Measurements from ENCODE around the gene CCER1.

CCER1 gene

GRCh38 chr12:90977224-90977623 is 22.2 kb upstream of the CCER1 start:
- no peak for DNase-seq
- TF ChIP-seq EZH2 (IDR thresholded peaks at IDR 0.05; ENCODE audit: borderline replicate concordance, low read depth, low read length, severe bottlenecking), result no peak
- TF ChIP-seq CTCF (IDR thresholded peaks at IDR 0.05; ENCODE audit: borderline replicate concordance, extremely low read depth, low read length, poor library complexity, severe bottlenecking), result no peak
- Histone ChIP-seq H3K27ac (ENCODE audit: low read length) (no peak overlapping the region), H3K4me2 (ENCODE audit: insufficient read depth, low read length) (no peak overlapping the region), H3K79me2 (ENCODE audit: insufficient read depth, low read length) (no peaks in the 10 kb centered on the region), H4K20me1 (ENCODE audit: insufficient read depth, low read length) (no peaks in the 10 kb centered on the region), H3K9me3 (ENCODE audit: insufficient read depth, low read length, severe bottlenecking) (no peaks in the 10 kb centered on the region), H3K9ac (ENCODE audit: low read depth, low read length) (no peak overlapping the region), H2AFZ (ENCODE audit: low read depth, low read length) (no peak overlapping the region), H3K4me1 (ENCODE audit: insufficient read depth, low read length) (no peaks in the 10 kb centered on the region), H3K27me3 (ENCODE audit: insufficient read depth, low read length, poor library complexity) (no peaks in the 10 kb centered on the region), H3K36me3 (ENCODE audit: insufficient read depth, low read length) (no peaks in the 10 kb centered on the region), H3K4me3 (ENCODE audit: low read depth in 1 of 2, low read length in 2 of 2) (no peak overlapping the region)
- ATAC-seq (ENCODE audit: insufficient read depth, low read depth), result no peak

- H3K79me2 ChIP-seq (ENCODE audit: insufficient read depth, low read length), result no peaks in the 10 kb centered on the region
- no peak overlapping the region for H3K4me3 ChIP-seq (ENCODE audit: low read depth in 1 of 2, low read length in 2 of 2)
- no peaks in the 10 kb centered on the region for H3K4me1 ChIP-seq (ENCODE audit: insufficient read depth, low read length)
- H3K9me3 ChIP-seq (ENCODE audit: insufficient read depth, low read length, severe bottlenecking), result no peaks in the 10 kb centered on the region
- H3K27me3 ChIP-seq (ENCODE audit: insufficient read depth, low read length, poor library complexity), result peaks cover 3% of the 10 kb centered on the region
- H3K9ac ChIP-seq (ENCODE audit: low read depth, low read length), result no peak overlapping the region
- H3K4me2 ChIP-seq (ENCODE audit: insufficient read depth, low read length), result no peak overlapping the region
- ATAC-seq (ENCODE audit: insufficient read depth, low read depth) (no peak), DNase-seq (no peak)
- H4K20me1 ChIP-seq (ENCODE audit: insufficient read depth, low read length), result no peaks in the 10 kb centered on the region
- H3K27ac ChIP-seq (ENCODE audit: low read length), result no peak overlapping the region
- TF ChIP-seq CTCF (IDR thresholded peaks at IDR 0.05; ENCODE audit: borderline replicate concordance, extremely low read depth, low read length, poor library complexity, severe bottlenecking) (no peak), EZH2 (IDR thresholded peaks at IDR 0.05; ENCODE audit: borderline replicate concordance, low read depth, low read length, severe bottlenecking) (no peak)
- no peak overlapping the region for H2AFZ ChIP-seq (ENCODE audit: low read depth, low read length)
- H3K36me3 ChIP-seq (ENCODE audit: insufficient read depth, low read length), result no peaks in the 10 kb centered on the region
Measured at GRCh38 chr12:90974286-90974685, 19.3 kb upstream of the CCER1 start.

- no peak for DNase-seq
- no peak for TF ChIP-seq CTCF (IDR thresholded peaks at IDR 0.05; ENCODE audit: borderline replicate concordance, extremely low read depth, low read length, poor library complexity, severe bottlenecking)
- TF ChIP-seq EZH2 (IDR thresholded peaks at IDR 0.05; ENCODE audit: borderline replicate concordance, low read depth, low read length, severe bottlenecking), result no peak
- Histone ChIP-seq H3K4me2 (ENCODE audit: insufficient read depth, low read length) (no peak overlapping the region), H3K4me3 (ENCODE audit: low read depth in 1 of 2, low read length in 2 of 2) (no peak overlapping the region), H3K36me3 (ENCODE audit: insufficient read depth, low read length) (no peaks in the 10 kb centered on the region), H3K79me2 (ENCODE audit: insufficient read depth, low read length) (no peaks in the 10 kb centered on the region), H3K27me3 (ENCODE audit: insufficient read depth, low read length, poor library complexity) (peaks cover 3% of the 10 kb centered on the region), H4K20me1 (ENCODE audit: insufficient read depth, low read length) (no peaks in the 10 kb centered on the region), H2AFZ (ENCODE audit: low read depth, low read length) (no peak overlapping the region), H3K27ac (ENCODE audit: low read length) (no peak overlapping the region), H3K4me1 (ENCODE audit: insufficient read depth, low read length) (no peaks in the 10 kb centered on the region), H3K9me3 (ENCODE audit: insufficient read depth, low read length, severe bottlenecking) (no peaks in the 10 kb centered on the region), H3K9ac (ENCODE audit: low read depth, low read length) (no peak overlapping the region)
- no peak for ATAC-seq (ENCODE audit: insufficient read depth, low read depth)
Measured at GRCh38 chr12:90972226-90972625, 17.2 kb upstream of the CCER1 start.

GRCh38 chr12:90970911-90971310 is 15.9 kb upstream of the CCER1 start:
- no peak overlapping the region for H3K4me3 ChIP-seq (ENCODE audit: low read depth in 1 of 2, low read length in 2 of 2)
- no peak overlapping the region for H3K4me2 ChIP-seq (ENCODE audit: insufficient read depth, low read length)
- H3K36me3 ChIP-seq (ENCODE audit: insufficient read depth, low read length), result no peaks in the 10 kb centered on the region
- no peak overlapping the region for H3K9ac ChIP-seq (ENCODE audit: low read depth, low read length)
- DNase-seq (no peak), ATAC-seq (ENCODE audit: insufficient read depth, low read depth) (no peak)
- TF ChIP-seq EZH2 (IDR thresholded peaks at IDR 0.05; ENCODE audit: borderline replicate concordance, low read depth, low read length, severe bottlenecking) (no peak), CTCF (IDR thresholded peaks at IDR 0.05; ENCODE audit: borderline replicate concordance, extremely low read depth, low read length, poor library complexity, severe bottlenecking) (no peak)
- no peaks in the 10 kb centered on the region for H4K20me1 ChIP-seq (ENCODE audit: insufficient read depth, low read length)
- H2AFZ ChIP-seq (ENCODE audit: low read depth, low read length), result no peak overlapping the region
- no peaks in the 10 kb centered on the region for H3K9me3 ChIP-seq (ENCODE audit: insufficient read depth, low read length, severe bottlenecking)
- H3K27me3 ChIP-seq (ENCODE audit: insufficient read depth, low read length, poor library complexity), result peaks cover 3% of the 10 kb centered on the region
- no peak overlapping the region for H3K27ac ChIP-seq (ENCODE audit: low read length)
- no peaks in the 10 kb centered on the region for H3K79me2 ChIP-seq (ENCODE audit: insufficient read depth, low read length)
- H3K4me1 ChIP-seq (ENCODE audit: insufficient read depth, low read length), result no peaks in the 10 kb centered on the region
